WTC11 (cell line): Measurements from ENCODE around the gene MEGF9. TPM values are rescaled to one million over a fixed set of nuclear protein-coding genes. Genes with fewer than 3 reads are reported as not detected.

Source experiments
- ATAC-seq: fragments of 200-7000 bp; cut with Tn5 transposase; 2 replicates; pipeline ENCODE4 v1.10.0; 2021; ENCODE audit warnings: mild to moderate bottlenecking, moderate library complexity
- CTCF ChIA-PET: fragments of 300-600 bp; sonication (Branson Sonifier 250); formaldehyde crosslinking; loops from one replicate; lab custom pipeline; 2021; ENCODE audit warnings: antibody characterized with exemption; lab: Charles Lee
- POLR2A ChIA-PET: fragments of 350-600 bp; sonication (Branson Sonifier 250); formaldehyde crosslinking; loops from one replicate; lab custom pipeline; 2021; ENCODE audit warnings: antibody characterized with exemption; lab: Charles Lee
- DNase-seq: peaks from one replicate; pipeline ENCODE4 v3.0.0; 2021; ENCODE audit warnings: low spot score
- H3K27ac Mint-ChIP-seq: 2 replicates; pipeline ENCODE4 v1.8.0; 2021; ENCODE audit warnings: mixed read lengths
- H3K27me3 Mint-ChIP-seq: 2 replicates; pipeline ENCODE4 v1.8.0; 2021; ENCODE audit warnings: low read depth, mild to moderate bottlenecking, moderate library complexity, mixed read lengths
- H3K36me3 Mint-ChIP-seq: 2 replicates; pipeline ENCODE4 v1.8.0; 2021; ENCODE audit warnings: mixed read lengths
- H3K4me1 Mint-ChIP-seq: 2 replicates; pipeline ENCODE4 v1.8.0; 2022; ENCODE audit warnings: mixed read lengths
- H3K4me3 Mint-ChIP-seq: 2 replicates; pipeline ENCODE4 v1.8.0; 2021; ENCODE audit warnings: mild to moderate bottlenecking, moderate library complexity, mixed read lengths
- H3K9me3 Mint-ChIP-seq: 2 replicates; pipeline ENCODE4 v1.8.0; 2021; ENCODE audit warnings: mixed read lengths
- ATF1 ChIP-seq: sonication (generic); formaldehyde crosslinking; IDR thresholded peaks from 2 replicates; pipeline ENCODE4 v1.8.1; 2023; ENCODE audit warnings: mild to moderate bottlenecking, moderate library complexity, missing genetic modification reagents
- ATF2 ChIP-seq: sonication (generic); formaldehyde crosslinking; IDR thresholded peaks from 2 replicates; pipeline ENCODE4 v1.8.1; 2022; ENCODE audit warnings: low read depth, missing genetic modification reagents, borderline replicate concordance
- E2F5 ChIP-seq: sonication (generic); formaldehyde crosslinking; IDR thresholded peaks from 2 replicates; pipeline ENCODE4 v1.8.1; 2022; ENCODE audit warnings: mild to moderate bottlenecking, moderate library complexity, missing genetic modification reagents
- ETV6 ChIP-seq: sonication (generic); formaldehyde crosslinking; IDR thresholded peaks from 2 replicates; pipeline ENCODE4 v1.8.1; 2022; ENCODE audit warnings: mild to moderate bottlenecking, missing genetic modification reagents
- GTF2I ChIP-seq: fragments of 250-450 bp; sonication (Bioruptor Pico); conservative IDR thresholded peaks from 2 replicates; pipeline ENCODE4 v1.4.0; 2021; ENCODE audit warnings: mild to moderate bottlenecking
- HMGA2 ChIP-seq: fragments of 250-450 bp; sonication (Bioruptor Pico); IDR thresholded peaks from 2 replicates; pipeline ENCODE4 v1.4.0; 2021; ENCODE audit warnings: mild to moderate bottlenecking, moderate library complexity
- HMGXB4 ChIP-seq: sonication (generic); formaldehyde crosslinking; IDR thresholded peaks from 2 replicates; pipeline ENCODE4 v1.8.1; 2023; ENCODE audit warnings: mild to moderate bottlenecking, moderate library complexity, missing genetic modification reagents
- KAT7 ChIP-seq: sonication (generic); formaldehyde crosslinking; IDR thresholded peaks from 2 replicates; pipeline ENCODE4 v1.8.1; 2023; ENCODE audit warnings: missing genetic modification reagents, mild to moderate bottlenecking, borderline replicate concordance
- MXD4 ChIP-seq: fragments of 250-450 bp; sonication (Bioruptor Pico); IDR thresholded peaks from 2 replicates; pipeline ENCODE4 v1.8.0; 2021; ENCODE audit warnings: mild to moderate bottlenecking, moderate library complexity, borderline replicate concordance
- NFE2L1 ChIP-seq: sonication (generic); formaldehyde crosslinking; IDR thresholded peaks from 2 replicates; pipeline ENCODE4 v1.8.1; 2023; ENCODE audit warnings: missing genetic modification reagents
- NFYB ChIP-seq: sonication (generic); formaldehyde crosslinking; conservative IDR thresholded peaks from 2 replicates; pipeline ENCODE4 v1.8.0; 2022; ENCODE audit warnings: low read depth, missing genetic modification reagents
- PRDM15 ChIP-seq: sonication (generic); formaldehyde crosslinking; IDR thresholded peaks from 2 replicates; pipeline ENCODE4 v1.8.0; 2022; ENCODE audit warnings: missing genetic modification reagents
- SOX15 ChIP-seq: fragments of 250-450 bp; sonication (Bioruptor Pico); IDR thresholded peaks from 2 replicates; pipeline ENCODE4 v1.9.0; 2021; ENCODE audit warnings: mild to moderate bottlenecking
- USF1 ChIP-seq: sonication (generic); formaldehyde crosslinking; IDR thresholded peaks from 2 replicates; pipeline ENCODE4 v1.8.0; 2022; ENCODE audit warnings: mild to moderate bottlenecking, missing genetic modification reagents
- ZBTB21 ChIP-seq: sonication (generic); formaldehyde crosslinking; IDR thresholded peaks from 2 replicates; pipeline ENCODE4 v1.8.1; 2023; ENCODE audit warnings: mild to moderate bottlenecking, missing genetic modification reagents, borderline replicate concordance
- ZNF121 ChIP-seq: sonication (generic); formaldehyde crosslinking; IDR thresholded peaks from 2 replicates; pipeline ENCODE4 v1.8.0; 2023; ENCODE audit warnings: missing genetic modification reagents
- ZNF219 ChIP-seq: sonication (generic); formaldehyde crosslinking; IDR thresholded peaks from 2 replicates; pipeline ENCODE4 v1.8.0; 2023; ENCODE audit warnings: missing genetic modification reagents, mild to moderate bottlenecking, borderline replicate concordance
- ZNF416 ChIP-seq: fragments of 250-450 bp; sonication (Bioruptor Pico); IDR thresholded peaks from 2 replicates; pipeline ENCODE4 v1.9.0; 2021; ENCODE audit warnings: mild to moderate bottlenecking, inconsistent platforms
- ZNF425 ChIP-seq: fragments of 250-450 bp; sonication (Bioruptor Pico); conservative IDR thresholded peaks from 2 replicates; pipeline ENCODE4 v1.9.0; 2021; ENCODE audit warnings: mild to moderate bottlenecking
- ZNF532 ChIP-seq: fragments of 250-450 bp; sonication (Bioruptor Pico); IDR thresholded peaks from 2 replicates; pipeline ENCODE4 v1.9.0; 2021; ENCODE audit warnings: mild to moderate bottlenecking, borderline replicate concordance
- ZNF671 ChIP-seq: fragments of 250-450 bp; sonication (Bioruptor Pico); IDR thresholded peaks from 2 replicates; pipeline ENCODE4 v1.8.0; 2021; ENCODE audit warnings: mild to moderate bottlenecking
- total RNA-seq: library from RNA; stranded (reverse); gene quantifications from 3 replicates; pipeline ENCODE4 v1.2.3, GENCODE V29; 2021

Gene MEGF9
- total RNA-seq, 1 experiment from 2014 or later: 0.92 TPM

- no peak for TF ChIP-seq USF1 (CRISPR knock-in tag)
These were observed 105.8 kb downstream of the MEGF9 start (continued) for GRCh38 chr9:120608421-120608820.

GRCh38 chr9:120603591-120603990 is 110.7 kb downstream of the MEGF9 start:
- POLR2A ChIA-PET: no interaction called here
- H3K4me3 Mint-ChIP-seq: no peak overlapping the region
- H3K27me3 Mint-ChIP-seq: no peaks in the 10 kb centered on the region
- no peaks in the 10 kb centered on the region for H3K9me3 Mint-ChIP-seq
- CTCF ChIA-PET: no interaction called here
- ATAC-seq (no peak), DNase-seq (no peak)
- no peak for TF ChIP-seq ZNF416
- TF ChIP-seq SOX15: no peak
- TF ChIP-seq ZNF219: no peak
- TF ChIP-seq HMGA2 (CRISPR knock-in tag): no peak
- no peak for TF ChIP-seq ZNF121
- TF ChIP-seq ETV6: no peak
- no peak for TF ChIP-seq ZBTB21 (CRISPR knock-in tag)
- TF ChIP-seq PRDM15: no peak
- no peak overlapping the region for H3K27ac Mint-ChIP-seq
- H3K36me3 Mint-ChIP-seq: no peaks in the 10 kb centered on the region
- no peaks in the 10 kb centered on the region for H3K4me1 Mint-ChIP-seq

GRCh38 chr9:120603010-120603409 is 111.3 kb downstream of the MEGF9 start:
- H3K4me3 Mint-ChIP-seq: no peak overlapping the region
- H3K36me3 Mint-ChIP-seq: no peaks in the 10 kb centered on the region
- no peak overlapping the region for H3K27ac Mint-ChIP-seq
- no peaks in the 10 kb centered on the region for H3K9me3 Mint-ChIP-seq
- H3K27me3 Mint-ChIP-seq: no peaks in the 10 kb centered on the region
- POLR2A ChIA-PET: no interaction called here
- CTCF ChIA-PET: no interaction called here
- DNase-seq: no peak
- no peak for ATAC-seq
- no peaks in the 10 kb centered on the region for H3K4me1 Mint-ChIP-seq
- TF ChIP-seq ATF1: no peak
- no peak for TF ChIP-seq KAT7
- no peak for TF ChIP-seq GTF2I (CRISPR knock-in tag)
- TF ChIP-seq E2F5: no peak
- TF ChIP-seq NFYB (CRISPR knock-in tag): no peak
- no peak for TF ChIP-seq ZNF671 (CRISPR knock-in tag)
- TF ChIP-seq ZNF532: no peak
- TF ChIP-seq MXD4 (CRISPR knock-in tag): no peak
- TF ChIP-seq NFE2L1: no peak
- no peak for TF ChIP-seq ZNF425 (CRISPR knock-in tag)
- TF ChIP-seq HMGXB4 (CRISPR knock-in tag): no peak
- no peak for TF ChIP-seq ATF2
